K562 (cell line): ENCODE data around the gene JUNB. TPM values are rescaled to one million over a fixed set of nuclear protein-coding genes. Genes with fewer than 3 reads are reported as not detected.

Experiments used
- BRF1 ChIP-seq: IDR thresholded peaks from 3 replicates; pipeline ENCODE4 v1.6.1; 2011; ENCODE audit warnings: borderline replicate concordance, mild to moderate bottlenecking; ENCODE audit not compliant: insufficient read length; ENCODE audit errors: extremely low read depth
- CHD4 ChIP-seq: fragments of 200-600 bp; sonication (generic); IDR thresholded peaks from 3 replicates; pipeline ENCODE4 v1.6.1; 2012; ENCODE audit warnings: low read depth, mild to moderate bottlenecking, mixed read lengths, low read length, inconsistent platforms; ENCODE audit not compliant: insufficient read depth, insufficient replicate concordance, poor library complexity, severe bottlenecking
- FOXA3 ChIP-seq, 2 experiments: fragments of 450-650 bp in 1 of 2; sonication (generic) in 1 of 2; formaldehyde crosslinking; IDR thresholded peaks in 1 of 2; conservative IDR thresholded peaks in 1 of 2; 2 replicates each; pipeline versions ENCODE4 v1.4.0 to v1.8.0; 2020 to 2022; ENCODE audit warnings: mild to moderate bottlenecking in 2 of 2, missing genetic modification reagents in 1 of 2
- HDAC2 ChIP-seq: fragments of 450-650 bp; IDR thresholded peaks from 2 replicates; pipeline ENCODE4 v1.6.1; 2016; ENCODE audit warnings: mild to moderate bottlenecking
- HMG20B ChIP-seq: fragments of 250-450 bp; sonication (Bioruptor Pico); IDR thresholded peaks from 2 replicates; pipeline ENCODE4 v1.5.0; 2021; ENCODE audit warnings: mild to moderate bottlenecking
- KDM4B ChIP-seq, 2 experiments: fragments of 450-650 bp in 1 of 2; sonication (generic) in 1 of 2; IDR thresholded peaks; 2 replicates each; pipeline ENCODE4 v1.6.1; 2016 to 2017; ENCODE audit warnings: borderline replicate concordance in 2 of 2, antibody characterized with exemption in 1 of 2, low read depth in 1 of 2, mild to moderate bottlenecking in 1 of 2
- KDM5B ChIP-seq: fragments of 200-600 bp; sonication (generic); IDR thresholded peaks from 2 replicates; pipeline ENCODE4 v1.6.1; 2012; ENCODE audit warnings: low read depth, mild to moderate bottlenecking, moderate library complexity, low read length, control low read depth, inconsistent platforms; ENCODE audit not compliant: insufficient replicate concordance
- MYNN ChIP-seq, 2 experiments: sonication (generic); formaldehyde crosslinking in 1 of 2; IDR thresholded peaks; 2 replicates each; pipeline versions ENCODE4 v1.5.0 to v1.6.1; 2016 to 2020; ENCODE audit warnings: antibody characterized with exemption in 1 of 2, missing genetic modification reagents in 1 of 2
- PCBP1 ChIP-seq: fragments of 200-400 bp; formaldehyde crosslinking; IDR thresholded peaks from 2 replicates; pipeline ENCODE4 v1.6.1; 2018; ENCODE audit warnings: mild to moderate bottlenecking, low read depth, low read length; ENCODE audit not compliant: poor library complexity, severe bottlenecking
- POLR2H ChIP-seq: IDR thresholded peaks from 2 replicates; pipeline ENCODE4 v1.6.1; 2016; ENCODE audit warnings: missing genetic modification characterization, low read depth, mild to moderate bottlenecking, control low read depth, missing compliant biosample characterization, moderate library complexity
- RBM22 ChIP-seq: fragments of 200-400 bp; formaldehyde crosslinking; IDR thresholded peaks from 2 replicates; pipeline ENCODE4 v1.6.1; 2018; ENCODE audit warnings: low read length, low read depth; ENCODE audit not compliant: poor library complexity, severe bottlenecking
- SAP30 ChIP-seq: fragments of 200-600 bp; sonication (generic); IDR thresholded peaks from 2 replicates; pipeline ENCODE4 v1.6.1; 2012; ENCODE audit warnings: borderline replicate concordance, low read depth, mild to moderate bottlenecking, moderate library complexity, low read length, control low read depth, inconsistent platforms; ENCODE audit not compliant: insufficient read depth, poor library complexity, severe bottlenecking
- SIRT6 ChIP-seq: IDR thresholded peaks from one replicate; pipeline ENCODE4 v1.6.1; 2012; ENCODE audit warnings: low read depth, mild to moderate bottlenecking, control low read depth, inconsistent platforms, low read length, moderate library complexity
- TOE1 ChIP-seq, 2 experiments: fragments of 450-650 bp in 1 of 2; sonication (generic) in 1 of 2; formaldehyde crosslinking in 1 of 2; IDR thresholded peaks; 2 replicates each; pipeline versions ENCODE4 v1.7.1 to v1.8.0; 2016 to 2022; ENCODE audit warnings: borderline replicate concordance in 2 of 2, mild to moderate bottlenecking in 2 of 2, antibody characterized with exemption in 1 of 2, inconsistent platforms in 1 of 2, low read depth in 1 of 2, missing genetic modification reagents in 1 of 2, moderate library complexity in 1 of 2
- ZFP36 ChIP-seq: fragments of 150-350 bp; IDR thresholded peaks from 2 replicates; pipeline ENCODE4 v1.6.1; 2018; ENCODE audit warnings: low read length, low read depth; ENCODE audit not compliant: partially characterized antibody
- ZNF224 ChIP-seq: sonication (generic); formaldehyde crosslinking; IDR thresholded peaks from 2 replicates; pipeline ENCODE4 v1.8.0; 2022; ENCODE audit warnings: mild to moderate bottlenecking, missing genetic modification reagents
- ZNF778 ChIP-seq: fragments of 450-650 bp; formaldehyde crosslinking; IDR thresholded peaks from 2 replicates; pipeline ENCODE4 v1.4.0; 2020; ENCODE audit warnings: mild to moderate bottlenecking, moderate library complexity
- ZSCAN29 ChIP-seq: fragments of 450-650 bp; IDR thresholded peaks from 2 replicates; pipeline ENCODE4 v1.6.1; 2017
- polyA plus RNA-seq, 8 experiments: library from polyadenylated mRNA; depleted of rRNA in 4 of 8; stranded (reverse) in 5 of 8; unstranded in 3 of 8; fragments of >200 nt; fragmentation: Nextera tagmentation in 2 of 8; fragmentation: Illumina TruSeq in 1 of 8; extraction: Ambion mirVana in 2 of 8; extraction: Trizol in 1 of 8; gene quantifications; 2 replicates each; pipeline versions ENCODE4 v1.2.1 to v1.2.3, GENCODE V29; 2011 to 2014; ENCODE audit warnings: inconsistent platforms in 1 of 8, missing spikeins in 1 of 8
- total RNA-seq, 7 experiments: library from RNA; depleted of rRNA in 6 of 7; stranded (reverse); fragments of >200 nt in 6 of 7; fragmentation: Illumina TruSeq in 2 of 7; extraction: Trizol in 2 of 7; gene quantifications; 2 replicates each; pipeline versions ENCODE4 v1.2.1 to v1.2.3, GENCODE V29; 2011 to 2021; ENCODE audit warnings: low replicate concordance in 1 of 7
- TF ChIP-seq, protein P1 (sequence below): fragments of 450-650 bp; formaldehyde crosslinking; conservative IDR thresholded peaks from 2 replicates; pipeline ENCODE4 v1.4.0; 2022; ENCODE audit warnings: mild to moderate bottlenecking, missing genetic modification characterization
- TF ChIP-seq, protein P2 (sequence below), 2 experiments: fragments of 450-650 bp in 1 of 2; sonication (generic) in 1 of 2; formaldehyde crosslinking in 1 of 2; IDR thresholded peaks in 1 of 2; conservative IDR thresholded peaks in 1 of 2; 2 replicates each; pipeline versions ENCODE4 v1.6.1 to v1.8.1; 2016 to 2023; ENCODE audit warnings: mild to moderate bottlenecking in 2 of 2, moderate library complexity in 2 of 2, inconsistent platforms in 1 of 2, missing genetic modification reagents in 1 of 2
- TF ChIP-seq, protein P3 (sequence below): fragments of 250-450 bp; sonication (Bioruptor Pico); IDR thresholded peaks from 2 replicates; pipeline ENCODE4 v1.4.0; 2020; ENCODE audit warnings: borderline replicate concordance

Gene JUNB
- total and polyA plus RNA-seq, 9 of the 15 experiments (the other 6 are each of a cell fraction or from before 2014, with no cell fraction given) = 0.23 to 88.1 (median 13.1) TPM

DNA sequence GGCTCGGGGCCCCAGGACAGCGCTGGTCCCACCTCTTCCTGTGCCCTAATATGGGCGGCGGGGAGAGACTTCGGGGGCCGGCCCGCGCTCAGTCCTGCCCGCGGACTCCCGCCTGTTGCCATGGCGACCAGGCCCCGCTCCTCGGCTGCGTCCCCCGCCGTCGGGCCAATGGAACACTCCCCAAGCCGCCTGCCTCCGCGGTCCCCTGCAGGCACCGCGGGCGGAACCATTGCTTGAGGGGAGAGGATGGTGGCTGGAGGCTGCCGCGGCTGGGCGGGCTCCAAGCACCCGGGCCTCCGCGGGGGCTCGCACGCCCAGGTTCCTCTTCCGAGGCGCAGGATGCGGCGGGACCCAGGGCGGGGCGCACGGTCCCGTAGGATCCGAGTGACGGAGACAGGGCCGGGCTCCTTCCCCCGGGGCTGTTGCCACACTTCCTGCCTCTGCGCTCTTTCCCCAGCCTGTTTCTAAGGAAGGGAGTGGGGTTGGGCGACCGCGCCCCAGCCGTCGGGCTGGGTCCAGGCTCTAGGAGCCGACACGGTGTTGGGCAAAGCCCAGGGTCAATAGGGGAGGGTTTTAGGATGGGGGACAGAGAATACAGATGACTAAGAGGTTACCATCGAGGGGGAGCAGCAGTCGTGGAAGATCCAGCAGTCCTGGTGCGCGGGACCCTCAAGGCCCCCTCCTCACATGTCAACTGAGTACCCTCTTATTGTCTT is 1.2 kb upstream of the JUNB start (continued):
- TF ChIP-seq, protein P1, sequence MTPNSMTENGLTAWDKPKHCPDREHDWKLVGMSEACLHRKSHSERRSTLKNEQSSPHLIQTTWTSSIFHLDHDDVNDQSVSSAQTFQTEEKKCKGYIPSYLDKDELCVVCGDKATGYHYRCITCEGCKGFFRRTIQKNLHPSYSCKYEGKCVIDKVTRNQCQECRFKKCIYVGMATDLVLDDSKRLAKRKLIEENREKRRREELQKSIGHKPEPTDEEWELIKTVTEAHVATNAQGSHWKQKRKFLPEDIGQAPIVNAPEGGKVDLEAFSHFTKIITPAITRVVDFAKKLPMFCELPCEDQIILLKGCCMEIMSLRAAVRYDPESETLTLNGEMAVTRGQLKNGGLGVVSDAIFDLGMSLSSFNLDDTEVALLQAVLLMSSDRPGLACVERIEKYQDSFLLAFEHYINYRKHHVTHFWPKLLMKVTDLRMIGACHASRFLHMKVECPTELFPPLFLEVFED (CRISPR knock-in tag) = no peak
- TF ChIP-seq HDAC2 (peak; percentile 75; the same call in 1 of the 2 replicates), ZSCAN29 (no peak), RBM22 (peak; percentile 98), KDM4B (IDR thresholded peaks at IDR 0.05; ENCODE audit: borderline replicate concordance in 2 of 2, low read depth in 1 of 2) (no peak; a peak in 1 of 4 replicates), ZNF224 (no peak), SAP30 (no peak), MYNN (IDR thresholded peaks at IDR 0.05) (peak; percentile 25; the same call in 1 of the 2 replicates), MYNN (CRISPR knock-in tag; IDR thresholded peaks at IDR 0.05) (no peak), HMG20B (CRISPR knock-in tag) (no peak), PCBP1 (peak; percentile 94), BRF1 (no peak), ZFP36 (peak; percentile 80), KDM5B (no peak), POLR2H (tag) (peak; percentile 39; the same call in 1 of the 2 replicates), ZNF778 (CRISPR knock-in tag) (no peak), TOE1 (IDR thresholded peaks at IDR 0.05; ENCODE audit: borderline replicate concordance) (peak; percentile 83), TOE1 (CRISPR knock-in tag; IDR thresholded peaks at IDR 0.05; ENCODE audit: borderline replicate concordance, low read depth) (no peak), FOXA3 (CRISPR knock-in tag; conservative IDR thresholded peaks at IDR 0.05 in 1 of 2, IDR thresholded peaks at IDR 0.05 in 1 of 2) (no peak), SIRT6 (no peak), CHD4 (no peak)
- TF ChIP-seq, protein P2, sequence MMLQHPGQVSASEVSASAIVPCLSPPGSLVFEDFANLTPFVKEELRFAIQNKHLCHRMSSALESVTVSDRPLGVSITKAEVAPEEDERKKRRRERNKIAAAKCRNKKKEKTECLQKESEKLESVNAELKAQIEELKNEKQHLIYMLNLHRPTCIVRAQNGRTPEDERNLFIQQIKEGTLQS (IDR thresholded peaks at IDR 0.05) = peak; percentile 23; the same call in 1 of the 2 replicates
- TF ChIP-seq, protein P2 (CRISPR knock-in tag; conservative IDR thresholded peaks at IDR 0.05) = no peak
- TF ChIP-seq, protein P3, sequence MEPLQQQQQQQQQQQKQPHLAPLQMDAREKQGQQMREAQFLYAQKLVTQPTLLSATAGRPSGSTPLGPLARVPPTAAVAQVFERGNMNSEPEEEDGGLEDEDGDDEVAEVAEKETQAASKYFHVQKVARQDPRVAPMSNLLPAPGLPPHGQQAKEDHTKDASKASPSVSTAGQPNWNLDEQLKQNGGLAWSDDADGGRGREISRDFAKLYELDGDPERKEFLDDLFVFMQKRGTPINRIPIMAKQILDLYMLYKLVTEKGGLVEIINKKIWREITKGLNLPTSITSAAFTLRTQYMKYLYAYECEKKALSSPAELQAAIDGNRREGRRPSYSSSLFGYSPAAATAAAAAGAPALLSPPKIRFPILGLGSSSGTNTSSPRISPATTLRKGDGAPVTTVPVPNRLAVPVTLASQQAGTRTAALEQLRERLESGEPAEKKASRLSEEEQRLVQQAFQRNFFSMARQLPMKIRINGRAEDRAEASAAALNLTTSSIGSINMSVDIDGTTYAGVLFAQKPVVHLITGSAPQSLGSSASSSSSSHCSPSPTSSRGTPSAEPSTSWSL (CRISPR knock-in tag) = no peak
